Right ventricle myocardium inferior (tissue), 1 donor: ENCODE measurements around the gene TYW1B. TPM values are rescaled to one million over a fixed set of nuclear protein-coding genes. Genes with fewer than 3 reads are reported as not detected.
A peak's percentile ranks its signal among the peaks of the same experiment; 100 is the strongest.
"Not testable (repeated sequence)": the region's sequence is repeated elsewhere in the genome, so short reads cannot be mapped to it uniquely, and the experiment has no call there.

Source experiments
- ATAC-seq: fragments of 200-7000 bp; cut with Tn5 transposase; one replicate; pipeline ENCODE4 v1.9.1; 2020; ENCODE audit warnings: mild to moderate bottlenecking, moderate library complexity
- DNase-seq: peaks from one replicate; pipeline ENCODE4 v3.0.0; 2021; ENCODE audit errors: missing footprints
- intact Hi-C: fragments of 100-400 bp; cut with DNase I; formaldehyde crosslinking; loops from one replicate; pipeline ENCODE4 v1.11.0; 2022
- total RNA-seq: library from RNA; stranded (reverse); fragmentation: NEBNext Ultra II Directional; extraction: Animal tissue kit (Norgen Biotek cat#: 25700); gene quantifications from one replicate; pipeline ENCODE4 v1.2.1, GENCODE V29; 2021
- donor health status: DM: no; HTN: yes; CAD: no; lungs with severe emphysema.

The TYW1B gene
- total RNA-seq, 1 donor from 2014 or later = 3.1 TPM

DNA sequence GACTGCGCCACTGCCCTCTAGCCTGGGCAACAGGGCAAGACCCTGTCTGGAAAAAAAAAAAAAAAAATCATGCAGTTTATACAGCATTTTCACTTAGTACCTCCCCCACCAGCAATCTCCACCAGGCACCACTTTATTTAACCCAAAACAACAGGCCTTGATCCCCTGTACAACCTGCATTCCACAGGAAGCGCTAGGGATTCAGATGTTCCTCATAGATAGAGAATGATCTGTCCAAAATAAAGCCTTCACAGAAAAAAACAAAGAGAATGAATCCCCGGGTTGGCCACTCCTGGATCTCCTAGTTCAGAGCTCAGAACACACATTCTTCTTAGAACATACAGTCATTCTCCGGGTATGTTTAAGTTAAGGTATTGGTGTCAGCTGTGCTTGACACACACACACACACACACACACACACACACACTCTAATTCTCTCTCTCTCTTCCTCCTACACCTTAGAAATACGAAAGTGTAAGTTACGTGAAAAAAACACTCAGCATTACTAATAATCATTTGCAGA, 110.7 kb downstream of the TYW1B start:
- ATAC-seq, DNase-seq, intact Hi-C loops: not testable (repeated sequence)

DNA sequence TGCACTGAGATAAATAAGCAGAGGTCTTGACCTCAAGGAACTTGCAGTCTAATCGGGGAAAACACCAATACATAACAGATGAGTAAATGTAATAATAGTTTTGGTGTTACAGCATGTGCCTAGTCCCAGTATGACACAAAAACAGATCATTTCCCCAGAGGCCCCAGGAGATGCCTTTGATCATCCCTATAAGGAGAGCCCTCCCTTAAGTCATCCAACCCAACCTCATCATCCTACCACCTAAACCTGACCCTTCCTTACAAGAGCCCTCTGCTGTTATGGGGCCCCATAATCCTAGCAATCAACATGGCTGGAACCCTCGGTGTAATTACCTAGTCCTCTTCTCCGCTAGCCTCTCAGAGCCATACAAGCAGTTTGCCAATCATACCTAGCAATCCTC, 116.1 kb downstream of the TYW1B start:
- ATAC-seq, DNase-seq, intact Hi-C loops: not testable (repeated sequence)

GRCh38 chr7:72710983-72711382, 117.0 kb downstream of the TYW1B start:
- no peak for ATAC-seq
- intact Hi-C loops = no loop called here
- no peak for DNase-seq

GRCh38 chr7:72709909-72710308, 118.1 kb downstream of the TYW1B start:
- DNase-seq (no peak), ATAC-seq (no peak)
- intact Hi-C loops = no loop called here

DNA sequence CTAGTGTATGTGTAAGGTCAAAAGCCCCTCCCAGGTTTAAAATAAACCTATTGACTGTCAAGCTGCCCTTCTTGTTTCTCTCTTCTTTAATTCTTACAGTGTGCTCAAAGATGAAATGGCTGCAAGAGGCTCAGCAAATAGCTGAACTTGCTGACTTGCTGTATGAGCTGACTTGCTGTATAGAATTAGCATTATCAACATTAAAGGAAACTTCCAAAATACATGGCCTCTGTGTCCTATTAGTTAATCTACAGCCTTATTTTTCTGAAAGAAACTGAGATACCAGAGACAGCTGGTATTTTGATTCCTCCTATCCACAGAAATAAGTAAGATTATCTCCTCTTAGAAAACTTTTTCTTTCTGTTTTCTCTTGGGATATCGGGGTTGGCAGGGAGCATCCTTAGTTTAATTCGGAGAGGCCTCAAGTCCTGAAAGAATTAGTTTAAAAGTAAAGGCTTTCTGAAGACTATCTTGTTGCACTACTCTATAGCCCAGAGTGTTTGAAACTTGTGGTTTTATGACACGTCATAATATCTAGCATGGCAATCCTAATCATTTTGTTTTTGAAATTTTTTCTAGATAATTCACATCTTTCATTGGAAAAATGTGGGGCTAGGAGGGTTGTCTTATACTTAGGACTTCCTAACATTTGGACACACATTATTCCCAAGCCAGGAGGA, 119.5 kb downstream of the TYW1B start:
- ATAC-seq, DNase-seq, intact Hi-C loops: not testable (repeated sequence)

GRCh38 chr7:72706521-72706920, 121.5 kb downstream of the TYW1B start:
- DNase-seq (no peak), ATAC-seq (no peak)
- intact Hi-C loops = no loop called here

- ATAC-seq = not testable (repeated sequence)
Observed at GRCh38 chr7:72705693-72706092, 122.3 kb downstream of the TYW1B start.

DNA sequence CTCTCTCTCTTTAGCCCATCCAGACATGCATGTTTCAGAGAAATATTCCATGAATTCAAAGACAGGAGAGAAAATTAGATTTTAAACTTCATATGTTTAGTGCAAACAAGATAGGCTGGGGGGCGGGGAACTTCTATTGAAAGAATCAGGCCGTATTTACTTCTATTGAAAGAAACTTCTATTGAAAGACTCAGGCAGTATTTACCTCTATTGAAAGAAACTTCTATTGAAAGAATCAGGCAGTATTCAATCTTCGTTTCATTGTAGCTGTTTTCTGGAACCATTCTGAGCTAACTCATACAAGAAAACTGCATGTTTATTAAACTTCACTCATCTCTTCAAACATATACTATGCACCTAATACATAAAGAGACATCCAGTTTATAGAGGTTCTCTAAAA, 123.1 kb downstream of the TYW1B start:
- ATAC-seq = no peak
- intact Hi-C loops = no loop called here
- DNase-seq = no peak

More at GRCh38 chr7:72705693-72706092, 122.3 kb downstream of the TYW1B start:
- intact Hi-C loops, DNase-seq: not testable (repeated sequence)

DNA sequence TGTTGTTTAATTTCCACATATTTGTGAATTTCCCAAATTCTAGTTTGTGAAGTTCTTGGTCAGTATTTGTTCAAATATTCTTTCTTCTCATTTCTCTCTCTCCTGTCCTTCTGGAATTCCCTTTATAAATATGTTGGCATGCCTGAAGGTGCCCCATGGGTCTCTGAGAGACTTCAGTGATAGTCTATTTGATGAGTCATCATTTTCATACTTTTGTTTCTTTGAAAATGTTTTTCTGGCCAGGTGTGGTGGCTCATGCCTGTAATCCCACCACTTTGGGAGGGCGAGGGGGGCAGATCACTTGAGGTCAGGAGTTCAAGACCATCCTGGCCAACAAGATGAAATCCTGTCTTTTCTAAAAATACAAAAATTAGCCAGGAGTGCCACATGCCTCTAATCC, 127.5 kb downstream of the TYW1B start:
- intact Hi-C loops, ATAC-seq: not testable (repeated sequence)

GRCh38 chr7:72697066-72697465, 130.9 kb downstream of the TYW1B start:
- ATAC-seq, DNase-seq, intact Hi-C loops: not testable (repeated sequence)

More for the DNA sequence above, 127.5 kb downstream of the TYW1B start:
- not testable (repeated sequence) for DNase-seq

- intact Hi-C loops, ATAC-seq, DNase-seq: not testable (repeated sequence)
Observed at GRCh38 chr7:72696643-72697042, 131.4 kb downstream of the TYW1B start.

DNA sequence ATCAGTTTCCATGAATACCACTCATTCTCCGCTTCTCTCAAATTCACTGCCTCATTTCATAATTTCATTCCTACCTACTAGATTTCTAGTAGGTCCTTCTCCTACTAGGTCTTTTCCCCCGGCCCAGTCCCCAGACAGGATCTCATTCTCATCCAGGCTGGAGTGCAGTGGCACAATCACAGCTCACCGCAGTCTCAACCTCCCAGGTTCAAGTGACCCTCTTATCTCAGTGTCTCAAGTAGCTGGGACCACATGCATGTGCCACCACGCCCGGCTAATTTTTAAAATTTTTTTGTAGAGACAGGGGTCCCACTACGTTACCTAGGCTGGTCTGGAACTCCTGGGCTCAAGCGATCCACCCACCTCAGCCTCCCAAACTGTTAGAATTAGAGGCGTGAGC, 132.5 kb downstream of the TYW1B start:
- DNase-seq, intact Hi-C loops, ATAC-seq: not testable (repeated sequence)

DNA sequence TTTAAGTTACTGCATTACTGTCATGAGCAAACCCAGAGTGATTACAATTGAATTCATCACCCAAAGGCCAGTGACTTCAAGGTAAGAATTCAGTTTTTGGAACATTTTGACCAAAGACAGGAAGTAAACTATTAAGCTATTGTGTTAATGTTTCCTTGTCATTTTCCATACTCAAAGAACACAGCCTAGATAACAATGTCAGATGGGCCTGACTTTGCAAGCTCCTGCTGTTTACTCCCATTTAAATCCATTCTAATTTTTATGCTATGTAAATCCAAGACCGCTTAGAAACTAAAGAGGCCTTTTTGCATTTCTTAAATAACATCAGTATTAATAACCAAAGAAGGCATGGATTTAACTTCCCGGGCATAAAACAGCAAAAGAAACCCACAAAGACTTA, 136.6 kb downstream of the TYW1B start:
- DNase-seq, intact Hi-C loops, ATAC-seq: not testable (repeated sequence)

GRCh38 chr7:72690177-72690576, 137.8 kb downstream of the TYW1B start:
- ATAC-seq, intact Hi-C loops, DNase-seq: not testable (repeated sequence)

DNA sequence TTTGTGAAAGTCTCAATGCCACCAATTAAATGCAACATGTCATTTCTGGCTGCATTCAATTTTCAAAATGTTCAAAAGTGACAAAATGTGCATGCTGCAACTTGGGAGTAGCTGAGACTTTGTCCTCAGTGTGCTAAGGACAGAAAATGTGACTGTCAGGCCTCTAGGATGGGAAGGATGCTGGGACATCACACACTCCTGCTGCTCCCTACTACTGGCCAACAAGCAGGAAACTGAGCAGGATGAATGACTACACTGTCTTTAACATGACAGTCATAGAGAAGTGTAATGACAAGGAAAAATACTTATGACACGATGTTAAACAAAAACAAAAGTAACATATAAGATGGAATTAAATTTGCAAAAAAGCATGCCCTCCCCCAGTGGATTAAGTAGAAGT, 138.7 kb downstream of the TYW1B start:
- ATAC-seq, intact Hi-C loops, DNase-seq: not testable (repeated sequence)

DNA sequence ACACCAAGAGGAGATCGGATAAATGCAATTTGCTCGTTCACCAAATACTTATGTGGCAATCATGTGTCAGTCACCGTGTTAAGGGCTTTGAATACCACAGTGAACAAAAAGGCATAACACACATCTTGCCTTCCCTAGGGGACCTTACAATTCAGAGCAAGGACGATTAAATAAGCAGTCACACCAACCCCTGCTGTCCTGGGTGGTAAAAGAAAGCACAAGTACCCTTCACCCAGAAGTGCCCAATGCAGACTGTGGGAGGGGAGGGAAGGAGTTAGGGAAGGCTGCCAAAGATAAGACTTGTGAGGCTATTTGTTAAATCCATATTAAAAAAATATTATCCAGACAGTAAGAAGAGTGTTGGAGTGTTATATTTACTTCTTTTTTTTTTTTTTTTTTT, 146.8 kb downstream of the TYW1B start:
- intact Hi-C loops, DNase-seq, ATAC-seq: not testable (repeated sequence)

- intact Hi-C loops, DNase-seq, ATAC-seq: not testable (repeated sequence)
Observed at GRCh38 chr7:72676880-72677279, 151.1 kb downstream of the TYW1B start.

DNA sequence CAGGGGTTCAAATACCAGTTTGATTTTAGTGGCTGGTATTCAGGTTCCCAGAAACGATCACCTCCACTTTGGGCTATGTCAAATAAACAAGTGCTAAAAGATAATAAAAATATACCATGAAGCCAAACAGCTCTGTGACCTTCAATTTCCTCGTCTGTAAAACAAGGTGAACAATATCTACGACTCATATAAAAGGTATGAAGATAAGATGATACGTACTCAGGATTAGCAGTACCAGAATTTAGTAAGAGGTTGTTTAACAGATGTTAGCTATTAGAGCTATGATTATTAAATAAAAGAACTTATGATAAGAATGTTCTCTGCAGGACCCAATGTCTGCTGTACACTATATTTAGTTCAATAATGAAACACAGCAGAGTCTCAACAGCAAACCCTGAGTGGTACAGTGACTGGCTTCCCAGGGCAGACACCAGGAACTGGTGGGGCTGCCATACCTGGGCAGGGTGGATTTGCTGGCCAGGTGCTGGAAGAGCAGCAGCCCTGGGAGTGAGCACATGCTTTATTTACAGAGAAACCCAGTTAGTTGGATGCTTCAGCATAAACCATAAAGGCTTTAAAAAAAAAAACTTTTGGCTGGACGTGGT, 151.8 kb downstream of the TYW1B start:
- intact Hi-C loops, DNase-seq: not testable (repeated sequence)
- peak; percentile 65 for ATAC-seq

DNA sequence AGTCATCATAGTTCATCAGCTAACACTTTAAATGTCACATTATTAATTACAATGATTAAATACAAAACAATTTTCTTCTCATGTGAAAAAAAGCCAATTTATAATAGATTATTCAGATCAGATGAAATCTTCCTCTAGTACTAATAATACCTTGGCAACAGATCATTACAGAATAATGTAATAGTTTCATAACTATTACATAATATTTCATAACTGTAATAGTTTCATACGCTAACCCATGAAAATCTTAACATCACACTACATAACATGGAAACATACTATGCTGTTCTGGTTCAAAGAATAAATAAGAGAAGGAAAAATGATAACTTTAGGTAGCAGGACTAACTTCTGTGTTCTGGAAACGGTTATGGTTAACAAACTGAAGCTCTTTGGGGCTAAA, 152.3 kb downstream of the TYW1B start:
- intact Hi-C loops, DNase-seq, ATAC-seq: not testable (repeated sequence)

DNA sequence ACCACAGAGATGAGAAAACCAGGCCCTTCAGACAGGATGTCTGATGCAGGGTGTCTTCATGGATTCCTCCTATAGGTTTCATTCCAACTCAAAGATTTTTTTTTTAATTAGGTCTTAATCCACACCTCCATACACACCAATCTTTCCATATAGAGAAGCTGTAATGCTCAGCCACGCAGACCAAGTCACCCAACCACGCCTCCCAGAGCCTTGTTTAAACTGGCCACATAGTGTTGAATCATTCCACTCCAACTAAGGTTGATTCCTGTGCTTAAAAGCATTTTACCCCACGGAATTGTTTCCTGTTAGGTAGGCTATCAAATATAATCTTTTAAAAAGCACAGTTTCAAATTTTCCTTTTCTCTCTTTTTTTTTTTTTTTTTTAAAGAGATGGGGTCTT, 153.6 kb downstream of the TYW1B start:
- intact Hi-C loops = no loop called here
- DNase-seq (no peak), ATAC-seq (no peak)
